Stimulated activated CD8-positive, alpha-beta memory T cell treated with anti-CD3 and anti-CD28 coated beads, Interleukin-15, amount 100 ng/mL, for 1 hour (primary cell): Measurements from ENCODE around the gene GAS2.

Experiments
- DNase-seq: peaks from one replicate; pipeline ENCODE4 v3.0.0-alpha.2; 2020; ENCODE audit warnings: low read depth

GAS2 gene

DNA sequence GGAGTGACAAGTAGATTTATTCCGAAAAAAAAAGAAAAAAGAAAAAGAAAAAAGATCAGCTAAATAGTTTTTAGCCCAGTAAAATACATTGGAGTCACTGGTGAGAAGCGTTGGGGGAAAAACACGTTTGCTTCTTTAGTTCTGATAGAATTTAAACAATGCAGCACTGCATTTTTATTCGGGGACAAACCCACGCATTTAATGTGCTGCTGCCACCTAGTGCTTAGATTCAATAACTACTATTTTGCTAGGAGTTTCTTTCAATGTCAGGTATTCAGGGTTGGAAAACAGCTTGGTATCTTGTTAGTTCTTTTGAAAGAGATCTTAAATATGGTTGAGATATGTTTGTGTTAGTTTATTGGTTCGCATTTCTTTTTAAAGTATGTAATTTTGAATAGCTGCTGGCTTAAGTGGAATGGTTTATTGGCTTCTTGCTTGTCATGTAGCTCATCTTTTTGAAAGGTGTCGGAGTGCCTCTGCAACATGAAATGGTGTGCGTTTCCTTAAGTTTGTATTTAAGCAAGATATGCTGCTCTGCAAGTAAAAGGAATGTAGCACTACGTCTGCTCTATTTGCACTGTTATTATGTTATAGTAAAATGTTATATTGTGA lies 121.2 kb downstream of the GAS2 start:
- DNase-seq, result no peak

DNA sequence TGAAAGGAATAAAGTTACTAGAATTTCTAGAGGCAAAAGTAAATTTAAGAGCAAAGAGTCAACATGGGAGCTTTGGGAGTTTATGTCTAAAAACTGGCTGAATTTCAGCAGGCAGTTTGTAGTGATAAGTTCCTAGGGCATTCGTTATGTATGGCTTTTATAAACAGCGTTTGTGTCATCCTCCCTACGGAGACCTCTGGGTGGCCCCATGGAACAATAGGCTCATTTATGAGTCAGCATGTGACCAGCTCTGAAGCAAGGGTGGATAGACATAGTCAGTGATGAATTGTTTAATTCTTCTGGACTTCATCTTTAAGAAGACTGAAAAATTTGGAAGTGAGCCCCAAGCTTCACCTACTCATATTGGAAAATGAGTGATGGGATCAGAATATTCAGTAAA lies 126.1 kb downstream of the GAS2 start:
- no peak for DNase-seq

DNA sequence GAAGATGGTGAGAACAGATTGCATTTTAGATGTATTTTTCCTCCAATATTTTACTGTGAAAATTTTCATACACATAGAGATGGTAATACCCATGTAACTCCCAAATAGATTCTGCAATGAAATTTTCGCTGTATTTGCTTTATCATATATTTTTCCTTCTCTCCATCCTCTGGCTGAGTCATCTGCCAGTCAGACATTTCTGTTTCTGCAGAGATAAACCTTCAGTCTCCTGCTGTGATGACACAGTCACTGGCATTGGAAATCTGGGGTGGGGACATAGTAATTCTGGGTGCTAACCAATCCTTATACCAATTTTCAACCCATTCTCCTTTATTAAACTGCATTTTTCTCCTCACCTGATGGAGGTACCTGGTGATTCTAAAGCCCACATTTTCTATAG lies 129.5 kb downstream of the GAS2 start:
- DNase-seq, result no peak

DNA sequence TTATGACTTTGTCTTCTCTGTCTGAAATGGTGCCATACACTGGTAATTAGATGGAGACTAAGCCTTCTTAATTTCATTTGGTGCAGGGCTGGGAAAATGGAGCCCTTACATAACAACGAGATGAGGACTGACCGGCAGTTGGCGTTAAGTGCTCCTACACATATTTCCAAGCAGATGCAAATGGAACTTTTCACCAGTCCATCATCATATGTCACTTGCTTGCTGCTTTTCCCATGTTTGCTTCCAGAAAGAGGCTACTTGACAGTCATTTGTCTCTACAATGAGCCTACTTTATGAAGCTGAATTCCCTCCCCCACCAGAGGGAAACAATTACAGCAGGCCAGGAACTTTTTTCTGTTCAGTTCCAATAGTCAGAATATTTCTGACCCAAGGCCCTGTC lies 130.6 kb downstream of the GAS2 start:
- DNase-seq, result no peak

DNA sequence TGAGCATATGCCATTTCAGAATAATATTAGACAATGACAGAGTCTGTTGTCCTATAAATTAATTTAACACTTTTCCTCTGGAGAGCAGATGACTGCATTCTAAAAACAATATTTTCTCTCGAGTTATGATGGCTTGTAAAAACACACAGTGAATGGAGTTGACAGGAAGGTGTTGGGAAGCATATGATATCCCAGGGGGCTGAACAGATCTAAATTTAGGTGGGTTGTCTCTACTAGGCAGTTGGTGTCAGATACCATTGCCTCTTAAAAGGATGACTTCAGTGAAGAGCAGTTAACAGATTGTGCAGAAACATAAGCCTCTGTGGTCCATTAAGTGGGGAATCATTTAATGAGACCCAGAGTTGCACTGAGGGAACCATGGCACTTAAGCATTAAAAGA lies 132.5 kb downstream of the GAS2 start:
- DNase-seq, result no peak

DNA sequence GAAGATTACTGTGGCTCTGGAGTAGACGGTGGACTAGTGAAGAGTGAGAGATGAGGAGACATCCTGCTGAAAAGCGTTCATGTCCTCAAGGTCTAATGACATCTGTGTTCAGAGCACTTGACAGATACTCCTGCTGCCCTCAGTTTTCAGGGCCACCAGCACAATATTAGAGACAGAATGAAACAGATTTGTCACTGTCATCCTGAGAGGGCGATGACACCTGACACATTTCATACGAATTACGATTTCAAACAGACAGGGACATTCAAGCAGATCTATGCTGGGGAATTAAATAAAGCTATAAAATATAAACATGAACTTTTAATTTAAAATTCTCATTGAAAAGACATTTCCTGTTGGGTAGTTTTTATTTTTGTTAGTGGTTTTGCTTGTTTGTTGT lies 134.1 kb downstream of the GAS2 start:
- no peak for DNase-seq

DNA sequence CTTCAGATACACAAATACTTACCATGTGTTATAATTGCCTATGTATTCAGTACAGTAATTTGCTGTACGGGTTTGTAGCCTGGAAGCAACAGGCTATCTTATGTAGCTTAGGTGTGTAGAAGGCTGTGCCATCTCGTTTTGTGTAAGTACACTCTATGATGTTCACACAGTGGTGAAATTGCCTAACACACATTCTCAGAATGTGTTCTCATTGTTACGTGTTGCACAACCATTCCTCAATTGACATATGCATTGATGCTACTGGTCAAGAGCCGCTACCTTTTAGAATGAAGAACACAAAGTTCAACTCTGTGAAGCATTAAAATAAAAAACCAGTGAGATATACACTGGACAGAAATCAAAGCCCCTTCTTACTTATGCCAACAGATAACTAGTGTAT lies 136.4 kb downstream of the GAS2 start:
- DNase-seq, result no peak

DNA sequence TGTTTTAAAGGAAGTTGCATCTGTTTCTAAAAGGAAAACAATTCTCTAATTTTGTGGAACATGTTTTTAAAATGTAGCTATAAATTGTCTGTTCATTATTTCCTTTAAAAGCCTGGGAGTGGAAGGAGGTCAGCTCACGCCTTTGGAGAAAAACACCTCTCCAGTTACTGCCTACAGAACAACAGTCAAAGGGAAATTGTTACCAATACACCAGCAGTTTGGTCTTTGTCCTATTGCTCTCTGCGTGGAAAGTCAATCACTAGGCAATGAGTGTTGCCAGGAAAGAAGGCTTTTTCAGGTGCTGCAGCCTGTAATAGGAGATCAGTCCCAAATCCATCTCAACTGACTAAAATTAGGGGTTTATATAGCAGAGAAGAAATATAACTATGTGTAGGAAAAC lies 141.0 kb downstream of the GAS2 start:
- no peak for DNase-seq

DNA sequence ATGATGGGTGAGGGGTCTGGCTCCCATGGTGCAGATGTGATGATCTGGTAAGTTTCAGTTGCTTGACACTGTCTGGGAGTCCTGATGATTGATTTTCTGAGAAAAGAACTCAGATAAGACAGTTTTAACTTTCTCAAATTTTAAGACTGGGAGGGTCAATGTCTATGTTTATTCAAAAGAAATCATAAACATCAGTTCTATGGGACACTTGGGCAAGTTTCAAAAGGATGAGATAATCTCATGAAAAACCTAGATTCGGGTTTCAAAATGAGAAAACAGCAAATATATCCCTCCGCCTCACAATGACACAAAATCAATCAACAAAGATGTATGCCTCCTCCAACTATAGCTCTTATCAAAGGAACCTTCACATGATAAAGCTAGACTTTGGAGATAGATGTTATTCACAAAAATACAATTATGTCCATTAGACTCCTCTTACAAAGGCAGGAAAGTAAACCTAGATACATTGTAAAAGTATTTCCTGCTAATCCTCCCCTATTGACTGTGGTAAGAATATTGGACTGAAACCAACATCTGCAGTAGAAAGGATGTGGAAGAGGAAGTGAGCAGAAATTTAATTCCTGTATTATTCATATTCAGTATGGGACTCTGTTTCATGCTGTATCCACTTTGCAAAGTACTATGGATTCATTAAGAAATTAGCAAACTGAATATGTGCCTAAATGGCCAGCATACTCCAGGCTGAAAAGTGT lies 141.6 kb downstream of the GAS2 start:
- DNase-seq, result no peak

DNA sequence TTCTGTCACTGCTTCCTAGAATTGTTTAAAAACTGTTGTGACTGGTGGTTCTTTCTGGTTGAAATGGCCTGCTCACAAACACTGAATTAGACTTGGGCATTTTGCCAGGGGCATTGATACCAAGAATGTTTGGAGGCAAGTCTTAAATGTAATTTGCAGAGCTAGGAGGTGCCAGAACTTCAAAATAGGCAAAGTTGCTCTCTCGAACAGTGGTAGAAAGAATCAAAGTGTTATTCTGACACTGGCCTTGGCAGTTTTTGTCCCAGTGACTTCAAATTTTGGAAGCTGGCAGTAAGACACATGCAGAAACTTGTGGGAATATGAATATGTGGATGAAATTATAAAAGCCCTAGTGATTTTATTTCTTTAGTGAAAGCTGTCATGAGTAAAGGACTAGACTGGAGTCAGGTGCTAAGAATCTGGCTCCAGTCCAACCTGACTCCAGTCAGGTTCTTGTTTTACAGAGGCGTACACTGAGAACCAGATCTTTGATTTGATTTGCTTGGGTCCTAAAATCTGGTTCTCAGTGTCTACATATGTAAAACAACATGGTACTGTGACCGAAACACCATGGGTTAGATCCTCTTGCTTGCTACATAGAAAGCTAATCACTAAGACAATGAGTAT lies 142.3 kb downstream of the GAS2 start:
- DNase-seq, result no peak

DNA sequence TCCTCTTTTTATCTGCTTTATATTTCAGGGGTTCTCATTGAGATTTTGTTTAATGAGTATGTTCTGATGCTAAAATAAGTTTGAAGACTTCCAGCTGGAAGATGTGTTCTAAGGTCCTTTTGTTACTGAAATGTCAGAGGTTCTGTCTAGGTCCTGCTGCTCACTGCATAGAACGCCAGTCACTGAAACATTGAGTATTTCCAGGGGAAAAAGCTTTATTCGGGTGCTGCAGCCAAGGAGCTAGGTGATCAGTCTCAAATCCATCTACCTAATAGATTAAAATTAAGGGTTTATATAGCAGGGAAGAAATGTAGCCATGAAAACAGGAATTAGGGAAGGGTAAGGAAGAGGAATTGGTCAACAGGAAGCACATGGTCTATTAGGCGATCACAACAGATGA lies 143.5 kb downstream of the GAS2 start:
- no peak for DNase-seq

DNA sequence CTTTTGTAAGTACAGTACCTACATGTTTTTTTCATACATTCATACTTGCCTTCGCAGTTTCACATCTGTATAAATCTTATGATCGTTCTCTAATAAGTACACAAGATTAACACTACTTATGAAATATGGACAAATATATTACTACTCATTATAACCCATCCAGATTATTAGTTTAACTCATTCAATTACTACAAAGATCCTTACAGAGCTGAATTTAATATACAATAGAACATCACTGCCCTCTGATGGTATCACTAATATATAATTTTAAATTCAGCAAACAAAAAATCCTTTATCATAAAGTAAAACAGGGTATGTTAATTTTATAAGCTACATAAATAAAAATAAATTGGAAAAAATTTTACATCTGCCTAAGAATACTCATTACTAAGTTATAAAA lies 155.8 kb downstream of the GAS2 start:
- DNase-seq, result no peak

DNA sequence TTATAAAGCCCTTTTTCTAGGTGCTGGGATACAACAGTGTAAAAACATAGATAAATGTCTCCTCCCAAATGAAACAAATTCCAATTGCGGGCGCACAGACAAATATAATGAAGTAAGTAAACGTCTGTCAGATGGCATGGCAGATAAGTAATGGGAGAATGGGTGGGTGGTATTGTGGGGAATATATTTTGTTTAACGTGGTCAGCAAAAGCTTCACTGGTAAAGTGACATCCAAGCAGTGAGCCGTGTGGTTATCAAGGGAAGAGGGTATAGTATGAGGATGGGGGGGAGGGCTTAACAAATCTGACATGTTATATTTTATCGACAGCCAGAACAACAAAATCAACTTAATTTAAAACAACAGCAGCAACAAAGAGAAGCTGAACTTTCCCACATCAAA lies 162.0 kb downstream of the GAS2 start:
- no peak for DNase-seq

DNA sequence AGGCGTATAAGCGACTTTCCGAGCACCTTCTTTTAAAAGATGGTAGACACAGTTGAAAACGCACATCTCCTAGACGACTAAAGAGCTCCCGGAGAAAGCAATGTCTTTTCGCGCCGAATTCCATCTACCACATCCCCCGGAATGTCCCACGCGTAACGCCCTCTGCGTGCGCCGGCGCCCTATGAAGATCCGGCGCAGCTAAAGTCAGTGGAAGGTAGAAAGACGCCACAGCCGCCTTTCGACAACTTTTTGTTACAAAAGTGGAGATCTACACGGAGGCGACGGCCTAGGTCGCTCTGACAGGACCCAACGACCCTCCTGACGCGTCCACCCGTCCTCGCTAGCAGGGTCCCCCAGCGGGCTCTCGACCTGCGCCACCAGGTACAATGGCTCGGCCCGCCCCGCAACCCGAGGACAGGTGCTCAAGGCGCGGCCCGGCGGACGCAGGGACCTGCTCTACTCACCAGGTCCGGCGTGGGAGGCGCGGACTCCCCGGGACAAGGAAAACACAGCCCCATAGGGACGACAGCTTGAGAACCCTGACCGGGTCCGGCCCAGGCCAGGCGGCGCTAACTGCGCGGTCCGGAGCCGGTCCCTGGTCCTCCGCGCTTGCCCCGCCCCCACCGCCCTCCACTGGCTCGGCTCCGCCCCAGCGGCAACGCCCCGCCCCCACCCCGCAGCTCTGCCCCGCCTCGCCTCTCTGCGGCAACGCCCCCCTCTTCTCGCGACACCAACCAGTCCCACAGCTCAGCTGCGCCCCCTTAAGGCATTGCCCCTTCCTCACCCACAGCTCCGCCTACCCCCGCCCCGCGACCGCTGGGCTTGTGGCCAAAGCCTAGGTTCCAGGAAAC lies 163.0 kb downstream of the GAS2 start, which contains the start of gene SVIP:
SVIP (minus strand) TSS at position 571 of the 851 bp plus-strand sequence; CDS start at position 518, 53 bp downstream.
- peak; percentile 89 for DNase-seq

DNA sequence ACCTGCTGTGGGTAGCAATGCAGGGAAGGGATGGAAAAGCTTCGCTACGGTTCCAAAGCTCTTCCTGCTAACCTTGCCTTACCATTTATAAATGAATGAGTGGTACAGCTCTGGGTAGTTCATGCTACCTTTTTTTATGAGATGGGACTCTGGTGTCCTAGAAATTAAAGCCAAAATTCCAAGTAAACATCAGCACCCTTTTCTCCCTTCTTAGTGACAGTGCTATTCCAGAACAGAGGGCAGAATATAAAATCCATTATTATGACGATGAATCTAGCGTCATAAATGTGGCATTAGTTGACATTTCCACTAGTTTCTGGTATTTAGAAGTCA lies 163.6 kb downstream of the GAS2 start:
- no peak for DNase-seq

DNA sequence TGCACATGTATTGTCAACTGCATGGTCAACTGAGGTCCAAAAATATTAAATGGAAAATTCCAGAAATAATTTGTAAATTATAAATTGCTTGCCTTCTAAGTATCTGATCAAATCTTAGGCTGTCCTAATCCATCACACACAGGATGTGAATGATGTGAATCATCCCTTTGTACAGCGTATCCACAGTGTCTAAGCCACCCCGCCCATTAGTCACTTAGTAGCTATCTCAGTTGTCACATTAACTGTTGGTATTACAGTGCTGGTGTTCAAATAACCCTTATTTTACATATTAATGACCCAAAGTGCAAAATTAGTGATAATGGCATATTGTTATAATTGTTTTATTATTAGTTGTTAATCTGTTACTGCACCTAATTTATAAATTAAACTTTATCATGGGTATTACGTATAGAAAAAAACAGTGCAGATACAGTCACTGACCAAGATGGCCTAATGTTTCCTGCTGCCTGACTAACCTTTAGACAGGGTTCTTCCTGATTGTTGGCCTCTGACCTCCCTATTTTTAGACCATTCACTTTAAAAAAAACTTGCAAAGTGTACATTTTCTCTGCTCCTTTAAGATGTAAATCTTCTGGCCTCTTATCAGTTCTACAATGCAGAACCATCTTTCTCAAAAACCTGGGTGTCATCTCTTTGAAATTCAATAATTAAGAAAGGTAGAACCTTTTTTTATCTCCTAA lies 166.1 kb downstream of the GAS2 start:
- no peak for DNase-seq

DNA sequence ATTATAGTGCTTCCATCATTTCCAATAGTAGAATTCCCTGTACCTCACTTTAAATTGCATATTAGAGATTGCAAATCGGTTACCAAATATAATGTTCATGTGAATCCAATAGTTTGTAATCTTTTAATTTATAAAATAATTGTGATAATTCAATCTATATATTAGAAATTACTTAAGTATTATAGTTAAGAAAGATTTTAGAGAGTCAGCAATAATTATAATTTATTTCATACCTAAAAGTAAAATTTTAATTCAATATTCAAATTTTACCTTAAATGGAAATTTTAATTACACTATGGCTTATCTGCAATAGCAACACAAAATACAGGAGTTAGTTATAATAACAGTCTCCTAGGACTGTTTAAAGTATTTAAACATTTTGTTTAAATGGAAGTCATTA lies 180.3 kb downstream of the GAS2 start:
- no peak for DNase-seq

DNA sequence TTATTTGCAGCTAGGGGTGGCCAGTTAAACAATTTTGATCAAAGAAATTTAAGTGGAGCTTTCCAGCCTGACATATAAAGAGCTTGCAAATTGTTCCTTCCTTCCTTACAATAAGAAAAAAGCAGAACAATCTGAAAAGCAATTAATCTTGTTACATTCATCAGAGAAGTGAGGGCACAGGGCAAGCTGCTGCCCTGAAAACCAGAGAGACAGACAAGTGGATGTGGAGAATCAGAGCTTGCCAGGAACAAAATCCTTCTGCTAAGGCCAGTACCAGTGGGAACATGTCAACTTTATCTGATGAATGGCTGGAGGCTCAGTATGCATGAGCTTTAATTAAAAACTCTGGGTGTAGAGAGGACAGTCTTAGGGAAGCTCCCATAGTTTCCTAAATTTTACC lies 185.1 kb downstream of the GAS2 start:
- DNase-seq, result no peak

DNA sequence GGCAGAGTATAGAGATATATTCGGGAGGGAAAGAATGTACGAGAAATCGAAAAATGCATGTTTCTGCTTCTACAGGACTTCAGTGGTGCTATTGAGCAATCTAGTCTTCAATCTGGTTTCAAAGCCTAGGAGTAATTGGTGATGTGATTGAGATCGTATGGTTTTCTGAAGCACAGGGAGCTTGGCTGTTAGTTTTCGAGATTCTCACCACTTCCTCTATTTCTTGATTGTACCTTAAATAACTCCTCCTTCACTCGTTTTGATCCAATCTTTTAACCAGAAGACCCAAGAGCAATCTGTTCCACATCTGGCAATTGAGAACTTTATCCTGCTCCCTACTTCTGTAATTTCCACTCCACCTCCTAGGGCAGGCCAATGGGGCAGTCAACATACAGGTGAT lies 193.3 kb downstream of the GAS2 start:
- no peak for DNase-seq

DNA sequence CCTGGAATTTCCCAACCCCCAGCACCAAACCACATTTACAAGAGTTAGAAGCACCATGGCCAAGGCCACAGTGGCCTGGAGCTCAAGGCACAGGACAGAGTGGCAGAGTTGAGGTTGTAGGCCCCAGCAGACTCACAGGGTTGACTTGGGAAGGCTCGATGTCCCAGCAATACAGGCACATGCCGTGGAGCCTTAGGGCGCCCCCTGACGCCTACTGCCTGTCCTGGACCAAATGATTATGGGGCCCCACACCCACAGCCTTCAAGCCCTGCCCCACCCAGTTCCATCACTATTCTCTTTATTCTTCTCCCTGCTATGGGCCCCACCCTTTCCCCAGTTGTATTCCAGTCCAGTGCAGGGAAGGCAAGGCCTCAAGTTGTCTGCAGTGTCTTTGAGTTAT lies 193.8 kb downstream of the GAS2 start, which contains the start of gene CCDC179:
CCDC179 (minus strand) TSS at position 234 of the 400 bp plus-strand sequence; CDS start at position 181, 53 bp downstream.
- DNase-seq, result no peak
